ENCODE data around the gene PATJ.
A peak's percentile ranks its signal among the peaks of the same experiment; 100 is the strongest.

PATJ gene

DNA sequence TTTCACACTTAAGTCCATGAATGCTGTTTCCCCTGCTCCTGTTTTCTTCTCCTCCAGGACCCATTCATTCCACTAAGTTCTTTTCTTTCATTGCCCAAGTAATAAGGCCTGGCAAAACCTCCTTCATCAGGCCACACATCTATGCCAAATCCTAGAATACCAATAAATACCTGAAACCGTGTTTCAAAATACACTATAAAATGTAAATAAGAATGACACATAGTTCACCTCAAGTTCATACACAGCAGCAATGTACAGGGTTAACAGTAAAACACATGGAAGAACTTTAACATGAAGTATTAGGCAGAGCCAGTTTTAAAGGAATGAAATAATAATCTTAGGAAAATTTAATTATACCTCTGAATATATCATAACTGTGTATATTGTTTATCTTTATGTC is 365.6 kb downstream of the PATJ start:
- H3K79me2 ChIP-seq (ENCODE audit: insufficient read depth, low read length) = no peaks in the 10 kb centered on the region

GRCh38 chr1:62109124-62109523 is 366.8 kb downstream of the PATJ start:
- no peak overlapping the region for H2AFZ ChIP-seq (ENCODE audit: low read length)
- no peak overlapping the region for H3K4me3 ChIP-seq (ENCODE audit: low read length, poor library complexity, severe bottlenecking)
- H3K9me2 ChIP-seq (replicated peaks; ENCODE audit: low read depth, low read length) = no peaks in the 10 kb centered on the region
- no peaks in the 10 kb centered on the region for H3K27me3 ChIP-seq (ENCODE audit: insufficient read depth, low read length, poor library complexity, severe bottlenecking)
- no peaks in the 10 kb centered on the region for H4K20me1 ChIP-seq (ENCODE audit: insufficient read depth, low read length, poor library complexity, severe bottlenecking)
- peaks cover 5% of the 10 kb centered on the region for H3K4me1 ChIP-seq (ENCODE audit: insufficient read depth, low read length, poor library complexity, severe bottlenecking)
- no peak overlapping the region for H3K4me2 ChIP-seq (ENCODE audit: low read depth, low read length, poor library complexity, severe bottlenecking)
- no peaks in the 10 kb centered on the region for H3K79me2 ChIP-seq (ENCODE audit: insufficient read depth, low read length)
- no peak overlapping the region for H3K9ac ChIP-seq (ENCODE audit: low read depth, low read length, poor library complexity, severe bottlenecking)
- H3F3A ChIP-seq (ENCODE audit: low read depth) = no peaks in the 10 kb centered on the region
- H3K9me3 ChIP-seq (ENCODE audit: insufficient read depth, low read depth, low read length) = no peaks in the 10 kb centered on the region
- TF ChIP-seq EZH2phosphoT487 (IDR thresholded peaks at IDR 0.05; ENCODE audit: borderline replicate concordance) = no peak
- TF ChIP-seq CTCF (conservative IDR thresholded peaks at IDR 0.05; ENCODE audit: low read length) = no peak
- no peaks in the 10 kb centered on the region for H3K36me3 ChIP-seq (ENCODE audit: insufficient read depth, low read length)

More for the DNA sequence above, 365.6 kb downstream of the PATJ start:
- Histone ChIP-seq H3K4me3 (ENCODE audit: low read length, poor library complexity, severe bottlenecking) (no peak overlapping the region), H4K20me1 (ENCODE audit: insufficient read depth, low read length, poor library complexity, severe bottlenecking) (no peaks in the 10 kb centered on the region), H3K9ac (ENCODE audit: low read depth, low read length, poor library complexity, severe bottlenecking) (no peak overlapping the region), H3K4me1 (ENCODE audit: insufficient read depth, low read length, poor library complexity, severe bottlenecking) (peaks cover 5% of the 10 kb centered on the region), H2AFZ (ENCODE audit: low read length) (no peak overlapping the region), H3K36me3 (ENCODE audit: insufficient read depth, low read length) (no peaks in the 10 kb centered on the region), H3K9me2 (replicated peaks; ENCODE audit: low read depth, low read length) (no peaks in the 10 kb centered on the region), H3K9me3 (ENCODE audit: insufficient read depth, low read depth, low read length) (no peaks in the 10 kb centered on the region), H3K4me2 (ENCODE audit: low read depth, low read length, poor library complexity, severe bottlenecking) (no peak overlapping the region), H3F3A (ENCODE audit: low read depth) (no peaks in the 10 kb centered on the region), H3K27me3 (ENCODE audit: insufficient read depth, low read length, poor library complexity, severe bottlenecking) (no peaks in the 10 kb centered on the region)
- no peak for TF ChIP-seq EZH2phosphoT487 (IDR thresholded peaks at IDR 0.05; ENCODE audit: borderline replicate concordance)
- no peak for TF ChIP-seq CTCF (conservative IDR thresholded peaks at IDR 0.05; ENCODE audit: low read length)

- H3K9me3 ChIP-seq (ENCODE audit: insufficient read depth, low read depth, low read length) = no peaks in the 10 kb centered on the region
- H3K4me3 ChIP-seq (ENCODE audit: low read length, poor library complexity, severe bottlenecking) = no peak overlapping the region
- peaks cover 5% of the 10 kb centered on the region for H3K4me1 ChIP-seq (ENCODE audit: insufficient read depth, low read length, poor library complexity, severe bottlenecking)
- no peak overlapping the region for H3K9ac ChIP-seq (ENCODE audit: low read depth, low read length, poor library complexity, severe bottlenecking)
- TF ChIP-seq CTCF (conservative IDR thresholded peaks at IDR 0.05; ENCODE audit: low read length) (no peak), EZH2phosphoT487 (IDR thresholded peaks at IDR 0.05; ENCODE audit: borderline replicate concordance) (no peak)
- no peaks in the 10 kb centered on the region for H3K79me2 ChIP-seq (ENCODE audit: insufficient read depth, low read length)
- no peaks in the 10 kb centered on the region for H3K9me2 ChIP-seq (replicated peaks; ENCODE audit: low read depth, low read length)
- peak overlapping the region; percentile 3; the same call in 1 of the 2 replicates for H2AFZ ChIP-seq (ENCODE audit: low read length)
- H3K4me2 ChIP-seq (ENCODE audit: low read depth, low read length, poor library complexity, severe bottlenecking) = no peak overlapping the region
- H3K36me3 ChIP-seq (ENCODE audit: insufficient read depth, low read length) = no peaks in the 10 kb centered on the region
- no peaks in the 10 kb centered on the region for H3F3A ChIP-seq (ENCODE audit: low read depth)
- no peaks in the 10 kb centered on the region for H3K27me3 ChIP-seq (ENCODE audit: insufficient read depth, low read length, poor library complexity, severe bottlenecking)
- no peaks in the 10 kb centered on the region for H4K20me1 ChIP-seq (ENCODE audit: insufficient read depth, low read length, poor library complexity, severe bottlenecking)
Measured at GRCh38 chr1:62110198-62110817, 368.0 kb downstream of the PATJ start.

All from Loucy (cell line).